ENCODE measurements around the gene PTPRM. TPM values are rescaled to one million over a fixed set of nuclear protein-coding genes. Genes with fewer than 3 reads are reported as not detected.

PTPRM gene
- total RNA-seq, 1 experiment from 2014 or later: 1.6 TPM

DNA sequence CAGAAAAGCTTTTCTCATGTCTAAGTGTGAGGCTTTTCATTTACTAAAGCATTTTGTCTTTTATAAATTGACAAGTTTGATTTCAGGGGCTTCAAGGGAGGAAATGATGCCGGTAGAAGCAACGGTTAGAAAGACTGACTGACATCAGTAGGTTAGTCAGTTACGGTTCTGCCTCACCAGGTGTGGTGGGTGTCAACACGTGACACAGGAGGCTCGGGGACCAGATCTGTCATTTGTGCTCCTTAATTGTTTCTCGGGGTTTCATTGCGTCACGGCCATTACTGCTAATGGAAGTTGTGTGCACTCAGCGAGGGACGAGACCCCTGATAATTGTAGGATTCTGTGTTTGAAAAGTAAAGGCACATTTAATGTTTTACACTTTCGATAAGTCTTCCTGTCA lies 18.9 kb upstream of the PTPRM start:
- no TSS peak for BruUV-seq (replicated peaks)
- POLR2A ChIA-PET: no interaction called here

DNA sequence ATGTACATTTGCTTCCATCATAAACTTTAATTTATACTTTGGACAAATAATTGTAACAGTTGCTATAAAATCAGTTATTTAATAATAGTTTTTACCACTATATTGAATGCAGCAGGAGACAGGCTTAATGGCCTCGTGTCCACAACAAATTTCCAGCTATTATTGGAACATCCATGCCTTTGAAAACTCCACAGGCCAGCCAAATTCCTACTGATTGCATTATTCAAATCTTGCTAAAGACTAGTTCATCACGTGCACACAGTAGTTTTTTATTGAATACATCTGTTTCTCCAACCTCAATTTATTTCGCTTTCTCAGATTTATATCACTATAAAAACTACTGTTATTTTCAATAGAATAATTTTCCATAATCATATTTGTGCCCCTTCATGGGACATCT lies 18.4 kb upstream of the PTPRM start:
- H3K27me3 ChIP-seq (ENCODE audit: control insufficient read depth, insufficient read depth, low read length): no peaks in the 10 kb centered on the region
- H3K27ac ChIP-seq (ENCODE audit: low read length): no peak overlapping the region
- no peaks in the 10 kb centered on the region for H3K36me3 ChIP-seq (ENCODE audit: control insufficient read depth, insufficient read depth, low read length)
- no peak for ATAC-seq
- DNase-seq (ENCODE audit: low read depth, low spot score): no peak
- ChIA-PET CTCF (no interaction called here), POLR2A (no interaction called here)
- TF ChIP-seq TCF7L2 (IDR thresholded peaks at IDR 0.05; ENCODE audit: low read depth, low read length) (no peak), POLR2AphosphoS5 (IDR thresholded peaks at IDR 0.05; ENCODE audit: low read depth, low read length) (no peak), SIN3A (IDR thresholded peaks at IDR 0.05; ENCODE audit: borderline replicate concordance, insufficient read depth, low read depth, low read length) (no peak)
- TF ChIP-seq, protein P1, sequence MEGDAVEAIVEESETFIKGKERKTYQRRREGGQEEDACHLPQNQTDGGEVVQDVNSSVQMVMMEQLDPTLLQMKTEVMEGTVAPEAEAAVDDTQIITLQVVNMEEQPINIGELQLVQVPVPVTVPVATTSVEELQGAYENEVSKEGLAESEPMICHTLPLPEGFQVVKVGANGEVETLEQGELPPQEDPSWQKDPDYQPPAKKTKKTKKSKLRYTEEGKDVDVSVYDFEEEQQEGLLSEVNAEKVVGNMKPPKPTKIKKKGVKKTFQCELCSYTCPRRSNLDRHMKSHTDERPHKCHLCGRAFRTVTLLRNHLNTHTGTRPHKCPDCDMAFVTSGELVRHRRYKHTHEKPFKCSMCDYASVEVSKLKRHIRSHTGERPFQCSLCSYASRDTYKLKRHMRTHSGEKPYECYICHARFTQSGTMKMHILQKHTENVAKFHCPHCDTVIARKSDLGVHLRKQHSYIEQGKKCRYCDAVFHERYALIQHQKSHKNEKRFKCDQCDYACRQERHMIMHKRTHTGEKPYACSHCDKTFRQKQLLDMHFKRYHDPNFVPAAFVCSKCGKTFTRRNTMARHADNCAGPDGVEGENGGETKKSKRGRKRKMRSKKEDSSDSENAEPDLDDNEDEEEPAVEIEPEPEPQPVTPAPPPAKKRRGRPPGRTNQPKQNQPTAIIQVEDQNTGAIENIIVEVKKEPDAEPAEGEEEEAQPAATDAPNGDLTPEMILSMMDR (IDR thresholded peaks at IDR 0.05): no peak
- TF ChIP-seq, protein P2, sequence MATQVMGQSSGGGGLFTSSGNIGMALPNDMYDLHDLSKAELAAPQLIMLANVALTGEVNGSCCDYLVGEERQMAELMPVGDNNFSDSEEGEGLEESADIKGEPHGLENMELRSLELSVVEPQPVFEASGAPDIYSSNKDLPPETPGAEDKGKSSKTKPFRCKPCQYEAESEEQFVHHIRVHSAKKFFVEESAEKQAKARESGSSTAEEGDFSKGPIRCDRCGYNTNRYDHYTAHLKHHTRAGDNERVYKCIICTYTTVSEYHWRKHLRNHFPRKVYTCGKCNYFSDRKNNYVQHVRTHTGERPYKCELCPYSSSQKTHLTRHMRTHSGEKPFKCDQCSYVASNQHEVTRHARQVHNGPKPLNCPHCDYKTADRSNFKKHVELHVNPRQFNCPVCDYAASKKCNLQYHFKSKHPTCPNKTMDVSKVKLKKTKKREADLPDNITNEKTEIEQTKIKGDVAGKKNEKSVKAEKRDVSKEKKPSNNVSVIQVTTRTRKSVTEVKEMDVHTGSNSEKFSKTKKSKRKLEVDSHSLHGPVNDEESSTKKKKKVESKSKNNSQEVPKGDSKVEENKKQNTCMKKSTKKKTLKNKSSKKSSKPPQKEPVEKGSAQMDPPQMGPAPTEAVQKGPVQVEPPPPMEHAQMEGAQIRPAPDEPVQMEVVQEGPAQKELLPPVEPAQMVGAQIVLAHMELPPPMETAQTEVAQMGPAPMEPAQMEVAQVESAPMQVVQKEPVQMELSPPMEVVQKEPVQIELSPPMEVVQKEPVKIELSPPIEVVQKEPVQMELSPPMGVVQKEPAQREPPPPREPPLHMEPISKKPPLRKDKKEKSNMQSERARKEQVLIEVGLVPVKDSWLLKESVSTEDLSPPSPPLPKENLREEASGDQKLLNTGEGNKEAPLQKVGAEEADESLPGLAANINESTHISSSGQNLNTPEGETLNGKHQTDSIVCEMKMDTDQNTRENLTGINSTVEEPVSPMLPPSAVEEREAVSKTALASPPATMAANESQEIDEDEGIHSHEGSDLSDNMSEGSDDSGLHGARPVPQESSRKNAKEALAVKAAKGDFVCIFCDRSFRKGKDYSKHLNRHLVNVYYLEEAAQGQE (IDR thresholded peaks at IDR 0.05; ENCODE audit: insufficient read depth in 1 of 2, low read depth in 2 of 2, low read length in 1 of 2): no peak
- in situ Hi-C loops (cut with HindIII; ENCODE audit: low pct_unique_long_range_greater_than_20kb, low sequenced_read_pairs): no loop called here
- H3K4me3 ChIP-seq (ENCODE audit: low read depth in 2 of 2, low read length in 2 of 2): no peak overlapping the region
- intact Hi-C loops (cut with micrococcal nuclease; ENCODE audit: unreplicated experiment): no loop called here
- no peaks in the 10 kb centered on the region for H3K4me1 ChIP-seq (ENCODE audit: control insufficient read depth, insufficient read depth, low read length)
- no peaks in the 10 kb centered on the region for H3K9me3 ChIP-seq (ENCODE audit: control insufficient read depth, insufficient read depth, low read depth, low read length)
- no TSS peak for BruUV-seq (replicated peaks)

More for the DNA sequence above, 18.9 kb upstream of the PTPRM start:
- in situ Hi-C loops (cut with HindIII; ENCODE audit: low pct_unique_long_range_greater_than_20kb, low sequenced_read_pairs): no loop called here
- CTCF ChIA-PET: no interaction called here
- Histone ChIP-seq H3K4me3 (ENCODE audit: low read depth in 2 of 2, low read length in 2 of 2) (no peak overlapping the region), H3K4me1 (ENCODE audit: control insufficient read depth, insufficient read depth, low read length) (no peaks in the 10 kb centered on the region), H3K27ac (ENCODE audit: low read length) (no peak overlapping the region), H3K9me3 (ENCODE audit: control insufficient read depth, insufficient read depth, low read depth, low read length) (no peaks in the 10 kb centered on the region), H3K36me3 (ENCODE audit: control insufficient read depth, insufficient read depth, low read length) (no peaks in the 10 kb centered on the region), H3K27me3 (ENCODE audit: control insufficient read depth, insufficient read depth, low read length) (no peaks in the 10 kb centered on the region)
- DNase-seq (ENCODE audit: low read depth, low spot score) (no peak), ATAC-seq (no peak)
- intact Hi-C loops (cut with micrococcal nuclease; ENCODE audit: unreplicated experiment): no loop called here
- TF ChIP-seq, protein P2 (IDR thresholded peaks at IDR 0.05; ENCODE audit: insufficient read depth in 1 of 2, low read depth in 2 of 2, low read length in 1 of 2): no peak

Data from Panc1 (cell line).